Activated naive CD4-positive, alpha-beta T cell treated with anti-CD3 and anti-CD28 coated beads, Interleukin-2, amount 50 U/mL, for 24 hours (primary cell): ENCODE measurements around the gene ICAM4.
"Not testable (repeated sequence)": the region's sequence is repeated elsewhere in the genome, so short reads cannot be mapped to it uniquely, and the experiment has no call there.

Experiments used
- H3K27ac Mint-ChIP-seq: one replicate; pipeline ENCODE4 v1.8.0; 2021; ENCODE audit warnings: mild to moderate bottlenecking, mixed read lengths
- H3K27me3 Mint-ChIP-seq: one replicate; pipeline ENCODE4 v1.8.0; 2021; ENCODE audit warnings: mixed read lengths
- H3K36me3 Mint-ChIP-seq: one replicate; pipeline ENCODE4 v1.8.0; 2021; ENCODE audit warnings: mixed read lengths
- H3K4me1 Mint-ChIP-seq: one replicate; pipeline ENCODE4 v1.8.0; 2021; ENCODE audit warnings: mixed read lengths
- H3K4me3 Mint-ChIP-seq: one replicate; pipeline ENCODE4 v1.8.0; 2021; ENCODE audit warnings: mild to moderate bottlenecking, mixed read lengths
- H3K9me3 Mint-ChIP-seq: one replicate; pipeline ENCODE4 v1.8.0; 2021; ENCODE audit warnings: mixed read lengths

Gene ICAM4

GRCh38 chr19:10282043-10282442 is 4.7 kb upstream of the ICAM4 start:
- not testable (repeated sequence) for H3K27ac Mint-ChIP-seq, H3K27me3 Mint-ChIP-seq, H3K9me3 Mint-ChIP-seq, H3K4me3 Mint-ChIP-seq
- Mint-ChIP-seq H3K4me1 (peaks cover 15% of the 10 kb centered on the region), H3K36me3 (peaks cover 12% of the 10 kb centered on the region)

GRCh38 chr19:10283301-10284064 is 3.3 kb upstream of the ICAM4 start:
- Mint-ChIP-seq H3K4me1 (peaks cover 26% of the 10 kb centered on the region), H3K4me3 (no peak overlapping the region), H3K27ac (no peak overlapping the region), H3K27me3 (peaks cover 3% of the 10 kb centered on the region), H3K36me3 (peaks cover 10% of the 10 kb centered on the region), H3K9me3 (no peaks in the 10 kb centered on the region)

- no peak overlapping the region for H3K4me3 Mint-ChIP-seq
- peaks cover 34% of the 10 kb centered on the region for H3K4me1 Mint-ChIP-seq
- H3K36me3 Mint-ChIP-seq, result peaks cover 10% of the 10 kb centered on the region
- H3K9me3 Mint-ChIP-seq, result no peaks in the 10 kb centered on the region
- no peak overlapping the region for H3K27ac Mint-ChIP-seq
- H3K27me3 Mint-ChIP-seq, result peaks cover 5% of the 10 kb centered on the region
Measured at GRCh38 chr19:10284065-10284959, 2.4 kb upstream of the ICAM4 start.

GRCh38 chr19:10284960-10285278 is 1.8 kb upstream of the ICAM4 start:
- Mint-ChIP-seq H3K4me1 (peaks cover 33% of the 10 kb centered on the region), H3K36me3 (peaks cover 7% of the 10 kb centered on the region), H3K27ac (no peak overlapping the region), H3K27me3 (peaks cover 5% of the 10 kb centered on the region), H3K9me3 (no peaks in the 10 kb centered on the region), H3K4me3 (no peak overlapping the region)

GRCh38 chr19:10285393-10285792 is 1.4 kb upstream of the ICAM4 start:
- peaks cover 5% of the 10 kb centered on the region for H3K36me3 Mint-ChIP-seq
- no peaks in the 10 kb centered on the region for H3K9me3 Mint-ChIP-seq
- H3K27ac Mint-ChIP-seq, result no peak overlapping the region
- peaks cover 35% of the 10 kb centered on the region for H3K4me1 Mint-ChIP-seq
- peaks cover 8% of the 10 kb centered on the region for H3K27me3 Mint-ChIP-seq
- H3K4me3 Mint-ChIP-seq, result no peak overlapping the region

GRCh38 chr19:10288662-10289166 is 2.0 kb downstream of the ICAM4 start:
- peak overlapping the region; percentile 55 for H3K27ac Mint-ChIP-seq
- H3K36me3 Mint-ChIP-seq, result peaks cover 5% of the 10 kb centered on the region
- H3K4me1 Mint-ChIP-seq, result peaks cover 55% of the 10 kb centered on the region
- peak overlapping the region; percentile 84 for H3K4me3 Mint-ChIP-seq
- no peaks in the 10 kb centered on the region for H3K9me3 Mint-ChIP-seq
- peaks cover 26% of the 10 kb centered on the region for H3K27me3 Mint-ChIP-seq

- Mint-ChIP-seq H3K36me3 (peaks cover 4% of the 10 kb centered on the region), H3K27ac (peak overlapping the region; percentile 17), H3K27me3 (peaks cover 27% of the 10 kb centered on the region)
Measured at GRCh38 chr19:10289167-10289835, 2.5 kb downstream of the ICAM4 start.

GRCh38 chr19:10289836-10290356 is 3.1 kb downstream of the ICAM4 start, which contains the start of gene ICAM5:
Gene ICAM5, plus strand, starts transcription at chr19:10289952. Its CDS starts 92 bp downstream, at chr19:10290044.
- Mint-ChIP-seq H3K9me3 (no peaks in the 10 kb centered on the region), H3K4me3 (peak within 1 kb of the TSS; percentile 84), H3K36me3 (peaks cover 4% of the 10 kb centered on the region), H3K27ac (peak within 1 kb of the TSS; percentile 55), H3K27me3 (peaks cover 30% of the 10 kb centered on the region), H3K4me1 (peaks cover 59% of the 10 kb centered on the region)

More at GRCh38 chr19:10289167-10289835, 2.5 kb downstream of the ICAM4 start:
- peak overlapping the region; percentile 84 for H3K4me3 Mint-ChIP-seq
- H3K4me1 Mint-ChIP-seq, result peaks cover 56% of the 10 kb centered on the region
- no peaks in the 10 kb centered on the region for H3K9me3 Mint-ChIP-seq

GRCh38 chr19:10290357-10290875 is 3.7 kb downstream of the ICAM4 start:
- Mint-ChIP-seq H3K4me1 (peaks cover 60% of the 10 kb centered on the region), H3K9me3 (no peaks in the 10 kb centered on the region), H3K27ac (no peak overlapping the region), H3K4me3 (peak overlapping the region; percentile 84), H3K36me3 (no peaks in the 10 kb centered on the region), H3K27me3 (peaks cover 31% of the 10 kb centered on the region)

GRCh38 chr19:10290876-10291553 is 4.3 kb downstream of the ICAM4 start:
- peak overlapping the region; percentile 84 for H3K4me3 Mint-ChIP-seq
- H3K27ac Mint-ChIP-seq, result no peak overlapping the region
- peaks cover 65% of the 10 kb centered on the region for H3K4me1 Mint-ChIP-seq
- no peaks in the 10 kb centered on the region for H3K9me3 Mint-ChIP-seq
- H3K36me3 Mint-ChIP-seq, result no peaks in the 10 kb centered on the region
- peaks cover 34% of the 10 kb centered on the region for H3K27me3 Mint-ChIP-seq

- Mint-ChIP-seq H3K27ac (peak overlapping the region; percentile 65), H3K27me3 (peaks cover 34% of the 10 kb centered on the region), H3K9me3 (no peaks in the 10 kb centered on the region), H3K36me3 (no peaks in the 10 kb centered on the region), H3K4me3 (peak overlapping the region; percentile 84), H3K4me1 (peaks cover 60% of the 10 kb centered on the region)
Measured at GRCh38 chr19:10291554-10292205, 4.9 kb downstream of the ICAM4 start.

- Mint-ChIP-seq H3K27ac (peak overlapping the region; percentile 65), H3K36me3 (no peaks in the 10 kb centered on the region), H3K4me3 (peak overlapping the region; percentile 84), H3K9me3 (no peaks in the 10 kb centered on the region), H3K4me1 (peaks cover 54% of the 10 kb centered on the region), H3K27me3 (peaks cover 34% of the 10 kb centered on the region)
Measured at GRCh38 chr19:10292206-10292788, 5.5 kb downstream of the ICAM4 start.

GRCh38 chr19:10292789-10293636 is 6.3 kb downstream of the ICAM4 start:
- peak overlapping the region; percentile 38 for H3K4me3 Mint-ChIP-seq
- peak overlapping the region; percentile 8 for H3K27ac Mint-ChIP-seq
- H3K36me3 Mint-ChIP-seq, result no peaks in the 10 kb centered on the region
- H3K4me1 Mint-ChIP-seq, result peaks cover 47% of the 10 kb centered on the region
- H3K9me3 Mint-ChIP-seq, result no peaks in the 10 kb centered on the region
- H3K27me3 Mint-ChIP-seq, result peaks cover 32% of the 10 kb centered on the region
